Adrenal gland (tissue), 5 donors: Measurements from ENCODE around the gene NRAP.

Experiments used
- POLR2A ChIP-seq, 2 donors: fragments of 450-650 bp; IDR thresholded peaks; one replicate each; pipeline ENCODE4 v1.6.1; 2017; ENCODE audit warnings: antibody characterized with exemption in 2 of 2, mild to moderate bottlenecking in 2 of 2, moderate library complexity in 1 of 2
- TF ChIP-seq, protein P1 (sequence below), 6 experiments: fragments of 450-650 bp in 4 of 6; fragments of 200-600 bp in 2 of 6; sonication (generic) in 1 of 6; IDR thresholded peaks; 1 replicate in 5 of 6; 2 replicates in 1 of 6; pipeline versions ENCODE4 v1.5.1 to v1.8.0; 2016 to 2021; ENCODE audit warnings: antibody characterized with exemption in 6 of 6, mild to moderate bottlenecking in 2 of 6, moderate library complexity in 1 of 6
- donor health status: DM: no; HTN: no; CAD: no.

- TF ChIP-seq, protein P1, sequence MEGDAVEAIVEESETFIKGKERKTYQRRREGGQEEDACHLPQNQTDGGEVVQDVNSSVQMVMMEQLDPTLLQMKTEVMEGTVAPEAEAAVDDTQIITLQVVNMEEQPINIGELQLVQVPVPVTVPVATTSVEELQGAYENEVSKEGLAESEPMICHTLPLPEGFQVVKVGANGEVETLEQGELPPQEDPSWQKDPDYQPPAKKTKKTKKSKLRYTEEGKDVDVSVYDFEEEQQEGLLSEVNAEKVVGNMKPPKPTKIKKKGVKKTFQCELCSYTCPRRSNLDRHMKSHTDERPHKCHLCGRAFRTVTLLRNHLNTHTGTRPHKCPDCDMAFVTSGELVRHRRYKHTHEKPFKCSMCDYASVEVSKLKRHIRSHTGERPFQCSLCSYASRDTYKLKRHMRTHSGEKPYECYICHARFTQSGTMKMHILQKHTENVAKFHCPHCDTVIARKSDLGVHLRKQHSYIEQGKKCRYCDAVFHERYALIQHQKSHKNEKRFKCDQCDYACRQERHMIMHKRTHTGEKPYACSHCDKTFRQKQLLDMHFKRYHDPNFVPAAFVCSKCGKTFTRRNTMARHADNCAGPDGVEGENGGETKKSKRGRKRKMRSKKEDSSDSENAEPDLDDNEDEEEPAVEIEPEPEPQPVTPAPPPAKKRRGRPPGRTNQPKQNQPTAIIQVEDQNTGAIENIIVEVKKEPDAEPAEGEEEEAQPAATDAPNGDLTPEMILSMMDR (IDR thresholded peaks at IDR 0.05) = no peak
- no peak for TF ChIP-seq POLR2A (IDR thresholded peaks at IDR 0.05)
These were observed 111.1 kb downstream of the NRAP start, which contains the start of gene HABP2 for GRCh38 chr10:113552701-113553100.
